B cell (primary cell): ENCODE measurements around the gene CACHD1. TPM values are rescaled to one million over a fixed set of nuclear protein-coding genes. Genes with fewer than 3 reads are reported as not detected.

Source experiments
- ATAC-seq: fragments of 200-7000 bp; cut with Tn5 transposase; one replicate; pipeline ENCODE4 v1.10.0; 2021; ENCODE audit warnings: low read depth, mild to moderate bottlenecking, moderate number of reproducible peaks, moderate library complexity
- CTCF ChIA-PET: fragments of 350-600 bp; sonication (Branson Sonifier 250); formaldehyde crosslinking; loops from one replicate; lab custom pipeline; 2021; ENCODE audit warnings: antibody characterized with exemption, inconsistent platforms; lab: Charles Lee
- POLR2A ChIA-PET: fragments of 350-600 bp; sonication (Branson Sonifier 250); formaldehyde crosslinking; loops from one replicate; lab custom pipeline; 2021; ENCODE audit warnings: antibody characterized with exemption; lab: Charles Lee
- DNase-seq: peaks from one replicate; pipeline ENCODE4 v3.0.0; 2013
- H2AFZ ChIP-seq: 2 replicates; pipeline ENCODE4 v1.6.1; 2012; ENCODE audit warnings: mild to moderate bottlenecking, low read depth, low read length; ENCODE audit not compliant: insufficient read depth, poor library complexity, severe bottlenecking
- H3K27ac ChIP-seq, 2 donors: 1 replicate in 1 of 2; 2 replicates in 1 of 2; pipeline ENCODE4 v1.5.1; 2012 to 2013; ENCODE audit warnings: low read length in 2 of 2, mild to moderate bottlenecking in 2 of 2, moderate library complexity in 1 of 2
- H3K27me3 ChIP-seq, 4 experiments: fragments of 200-600 bp in 1 of 4; sonication (generic) in 1 of 4; replicated peaks in 1 of 4; 1 replicate in 2 of 4; 2 replicates in 2 of 4; pipeline versions ENCODE4 v1.6.1 to v1.7.0; 2013 to 2016; ENCODE audit warnings: low read length in 3 of 4, mild to moderate bottlenecking in 2 of 4, mixed read lengths in 1 of 4, moderate library complexity in 1 of 4; ENCODE audit not compliant: insufficient read depth in 4 of 4, control insufficient read depth in 3 of 4; ENCODE audit errors: control extremely low read depth in 1 of 4
- H3K36me3 ChIP-seq, 2 experiments: replicated peaks in 1 of 2; 1 replicate in 1 of 2; 2 replicates in 1 of 2; pipeline versions ENCODE4 v1.6.1 to v1.7.1; 2013; ENCODE audit warnings: low read length in 1 of 2; ENCODE audit not compliant: insufficient read depth in 2 of 2, control insufficient read depth in 1 of 2; ENCODE audit errors: control extremely low read depth in 1 of 2, extremely low read depth in 1 of 2
- H3K4me1 ChIP-seq, 2 donors: fragments of 200-600 bp in 1 of 2; sonication (generic) in 1 of 2; 1 replicate in 1 of 2; 2 replicates in 1 of 2; pipeline versions ENCODE4 v1.5.1 to v1.6.1; 2013 to 2017; ENCODE audit warnings: low read length in 2 of 2; ENCODE audit not compliant: control insufficient read depth in 2 of 2, insufficient read depth in 2 of 2
- H3K4me2 ChIP-seq: replicated peaks from 2 replicates; pipeline ENCODE3; 2012; ENCODE audit warnings: mild to moderate bottlenecking, low read depth, low read length; ENCODE audit not compliant: poor library complexity, severe bottlenecking
- H3K4me3 ChIP-seq, 5 experiments: fragments of 200-600 bp in 1 of 5; sonication (generic) in 1 of 5; 1 replicate in 3 of 5; 2 replicates in 2 of 5; pipeline versions ENCODE4 v1.5.1 to v1.7.0; 2011 to 2016; ENCODE audit warnings: low read length in 4 of 5, mild to moderate bottlenecking in 4 of 5, low read depth in 2 of 5, control low read depth in 1 of 5, moderate library complexity in 1 of 5; ENCODE audit not compliant: insufficient read depth in 1 of 5; ENCODE audit errors: control extremely low read depth in 1 of 5, extremely low read depth in 1 of 5
- H3K79me2 ChIP-seq: fragments of 200-600 bp; sonication (generic); one replicate; pipeline ENCODE4 v1.6.0; 2016; ENCODE audit warnings: low read length; ENCODE audit not compliant: control insufficient read depth, insufficient read depth
- H3K9ac ChIP-seq: fragments of 200-600 bp; sonication (generic); 2 replicates; pipeline ENCODE4 v1.6.1; 2017; ENCODE audit warnings: mild to moderate bottlenecking, low read length, moderate library complexity
- H3K9me3 ChIP-seq, 3 donors: one replicate each; pipeline versions ENCODE4 v1.6.1 to v1.7.1; 2013; ENCODE audit warnings: low read length in 2 of 3; ENCODE audit not compliant: control insufficient read depth in 2 of 3, insufficient read depth in 1 of 3; ENCODE audit errors: control extremely low read depth in 1 of 3
- H4K20me1 ChIP-seq: 2 replicates; pipeline ENCODE4 v1.6.0; 2012; ENCODE audit warnings: mild to moderate bottlenecking, low read length; ENCODE audit not compliant: insufficient read depth, control insufficient read depth, poor library complexity, severe bottlenecking
- H3K27ac Mint-ChIP-seq: one replicate; pipeline ENCODE4 v1.8.0; 2021; ENCODE audit warnings: mixed read lengths
- H3K27me3 Mint-ChIP-seq: one replicate; pipeline ENCODE4 v1.8.0; 2021; ENCODE audit warnings: mixed read lengths
- H3K4me1 Mint-ChIP-seq: one replicate; pipeline ENCODE4 v1.8.0; 2021; ENCODE audit warnings: mixed read lengths
- H3K4me3 Mint-ChIP-seq: one replicate; pipeline ENCODE4 v1.8.0; 2021; ENCODE audit warnings: mixed read lengths
- H3K9me3 Mint-ChIP-seq: one replicate; pipeline ENCODE4 v1.8.0; 2022; ENCODE audit warnings: mixed read lengths; ENCODE audit not compliant: insufficient read depth
- EZH2 ChIP-seq: IDR thresholded peaks from 2 replicates; pipeline ENCODE4 v1.6.1; 2012; ENCODE audit warnings: borderline replicate concordance, low read depth, mild to moderate bottlenecking, moderate library complexity, low read length; ENCODE audit not compliant: insufficient read depth, poor library complexity, severe bottlenecking
- WGBS: methylation state at CpG from one replicate; pipeline ENCODE4 v1.1.5; 2013; ENCODE audit warnings: missing lambda C conversion rate; ENCODE audit not compliant: insufficient coverage; 5-methylcytosine and 5-hydroxymethylcytosine counted together
- intact Hi-C: fragments of 100-400 bp; cut with micrococcal nuclease; formaldehyde crosslinking; loops from one replicate; pipeline ENCODE4 v1.10.0; 2022
- polyA plus RNA-seq: library from polyadenylated mRNA; depleted of rRNA; stranded (reverse); fragments of >200 nt; gene quantifications from 2 replicates; pipeline ENCODE4 v1.2.3, GENCODE V29; 2012
- total RNA-seq, 2 donors: library from RNA; stranded (reverse); fragments of 120-200 nt in 1 of 2; gene quantifications; 1 replicate in 1 of 2; 2 replicates in 1 of 2; pipeline versions ENCODE4 v1.2.3 to v1.2.4, GENCODE V29; 2013 to 2022
- TF ChIP-seq, protein P1 (sequence below): fragments of 200-600 bp; IDR thresholded peaks from one replicate; pipeline ENCODE4 v1.8.0; 2022; ENCODE audit warnings: antibody characterized with exemption, mild to moderate bottlenecking

The CACHD1 gene
- total and polyA plus RNA-seq, 2 donors (not counting 1 experiment from before 2014, with no cell fraction given): not detected

DNA sequence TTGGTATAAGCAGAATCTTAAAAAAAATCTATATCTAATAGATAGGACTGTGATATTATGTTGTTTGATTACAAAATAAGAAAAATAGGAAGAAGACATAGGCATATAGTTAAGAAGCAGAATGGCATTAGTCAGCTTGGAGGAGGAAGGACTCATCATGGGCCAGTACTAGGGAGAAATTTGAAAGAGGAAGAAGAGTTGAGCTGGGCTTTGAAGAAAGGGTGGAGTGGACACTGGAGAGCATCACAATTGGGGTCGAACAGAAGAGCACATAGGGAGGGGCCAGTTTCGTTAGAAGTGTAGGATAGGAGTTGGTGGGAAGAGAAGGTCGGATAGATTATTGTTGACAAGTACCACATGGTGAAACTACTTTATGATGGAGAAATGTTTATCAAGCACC, 129.3 kb downstream of the CACHD1 start:
- peaks cover 7% of the 10 kb centered on the region for H3K27me3 Mint-ChIP-seq
- H3K9me3 ChIP-seq: no peaks in the 10 kb centered on the region
- H3K27ac ChIP-seq: no peak overlapping the region
- H3K4me1 ChIP-seq: no peaks in the 10 kb centered on the region
- H3K4me1 Mint-ChIP-seq: no peaks in the 10 kb centered on the region
- H4K20me1 ChIP-seq: no peaks in the 10 kb centered on the region
- H3K9me3 Mint-ChIP-seq: no peaks in the 10 kb centered on the region
- H3K27me3 ChIP-seq: no peaks in the 10 kb centered on the region
- TF ChIP-seq EZH2: no peak
- TF ChIP-seq, protein P1, sequence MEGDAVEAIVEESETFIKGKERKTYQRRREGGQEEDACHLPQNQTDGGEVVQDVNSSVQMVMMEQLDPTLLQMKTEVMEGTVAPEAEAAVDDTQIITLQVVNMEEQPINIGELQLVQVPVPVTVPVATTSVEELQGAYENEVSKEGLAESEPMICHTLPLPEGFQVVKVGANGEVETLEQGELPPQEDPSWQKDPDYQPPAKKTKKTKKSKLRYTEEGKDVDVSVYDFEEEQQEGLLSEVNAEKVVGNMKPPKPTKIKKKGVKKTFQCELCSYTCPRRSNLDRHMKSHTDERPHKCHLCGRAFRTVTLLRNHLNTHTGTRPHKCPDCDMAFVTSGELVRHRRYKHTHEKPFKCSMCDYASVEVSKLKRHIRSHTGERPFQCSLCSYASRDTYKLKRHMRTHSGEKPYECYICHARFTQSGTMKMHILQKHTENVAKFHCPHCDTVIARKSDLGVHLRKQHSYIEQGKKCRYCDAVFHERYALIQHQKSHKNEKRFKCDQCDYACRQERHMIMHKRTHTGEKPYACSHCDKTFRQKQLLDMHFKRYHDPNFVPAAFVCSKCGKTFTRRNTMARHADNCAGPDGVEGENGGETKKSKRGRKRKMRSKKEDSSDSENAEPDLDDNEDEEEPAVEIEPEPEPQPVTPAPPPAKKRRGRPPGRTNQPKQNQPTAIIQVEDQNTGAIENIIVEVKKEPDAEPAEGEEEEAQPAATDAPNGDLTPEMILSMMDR: no peak
- no peaks in the 10 kb centered on the region for H3K79me2 ChIP-seq
- WGBS: 86% methylated on average over 1 of the region's 3 CpGs
- intact Hi-C loops: no loop called here
- no peak overlapping the region for H2AFZ ChIP-seq
- no peak overlapping the region for H3K4me2 ChIP-seq
- DNase-seq (no peak), ATAC-seq (no peak)
- no peak overlapping the region for H3K9ac ChIP-seq
- POLR2A ChIA-PET: no interaction called here
- H3K4me3 ChIP-seq: no peak overlapping the region
- CTCF ChIA-PET: no interaction called here
- H3K4me3 Mint-ChIP-seq: no peak overlapping the region
- H3K36me3 ChIP-seq: no peaks in the 10 kb centered on the region
- H3K27ac Mint-ChIP-seq: no peak overlapping the region

GRCh38 chr1:64601207-64601606, 131.3 kb downstream of the CACHD1 start:
- H3K27me3 ChIP-seq: no peaks in the 10 kb centered on the region
- ChIA-PET CTCF (no interaction called here), POLR2A (no interaction called here)
- no peaks in the 10 kb centered on the region for H4K20me1 ChIP-seq
- H3K27me3 Mint-ChIP-seq: peaks cover 7% of the 10 kb centered on the region
- H3K4me1 ChIP-seq: no peaks in the 10 kb centered on the region
- TF ChIP-seq, protein P1: no peak
- no peak for TF ChIP-seq EZH2
- no peak overlapping the region for H3K27ac Mint-ChIP-seq
- no peak overlapping the region for H3K27ac ChIP-seq
- H3K36me3 ChIP-seq: no peaks in the 10 kb centered on the region
- no peaks in the 10 kb centered on the region for H3K4me1 Mint-ChIP-seq
- no peak overlapping the region for H3K4me2 ChIP-seq
- intact Hi-C loops: no loop called here
- ATAC-seq: no peak
- WGBS: 50% methylated on average over 2 of the region's 3 CpGs
- no peaks in the 10 kb centered on the region for H3K9me3 Mint-ChIP-seq
- no peak overlapping the region for H3K9ac ChIP-seq
- no peaks in the 10 kb centered on the region for H3K9me3 ChIP-seq
- H3K4me3 ChIP-seq: no peak overlapping the region
- H3K4me3 Mint-ChIP-seq: no peak overlapping the region
- no peak for DNase-seq
- no peaks in the 10 kb centered on the region for H3K79me2 ChIP-seq
- H2AFZ ChIP-seq: no peak overlapping the region
